ENCODE results near the gene DNAJB11.
"Not testable (repeated sequence)": the region's sequence is repeated elsewhere in the genome, so short reads cannot be mapped to it uniquely, and the experiment has no call there.

The DNAJB11 gene

GRCh38 chr3:186617036-186617946, 46.8 kb downstream of the DNAJB11 start:
- peak in 54 of 56 donors; percentile 7 to 84 (median 63) for DNase-seq

- DNase-seq, result no peak
Measured at GRCh38 chr3:186618318-186618938, 47.9 kb downstream of the DNAJB11 start.

GRCh38 chr3:186619787-186620212, 49.3 kb downstream of the DNAJB11 start:
- no peak for DNase-seq

GRCh38 chr3:186620213-186621092, 49.9 kb downstream of the DNAJB11 start:
- no peak for DNase-seq

- no peak for DNase-seq
Measured at GRCh38 chr3:186621894-186622650, 51.6 kb downstream of the DNAJB11 start.

GRCh38 chr3:186622651-186623310, 52.3 kb downstream of the DNAJB11 start:
- DNase-seq, result no peak

GRCh38 chr3:186624598-186624997, 54.1 kb downstream of the DNAJB11 start:
- no peak for DNase-seq

- no peak for DNase-seq
Measured at GRCh38 chr3:186625600-186626042, 55.1 kb downstream of the DNAJB11 start.

GRCh38 chr3:186626254-186626847, 55.8 kb downstream of the DNAJB11 start:
- DNase-seq, result no peak

- DNase-seq, result no peak
Measured at GRCh38 chr3:186627852-186628414, 57.4 kb downstream of the DNAJB11 start.

GRCh38 chr3:186628756-186629155, 58.2 kb downstream of the DNAJB11 start:
- no peak for DNase-seq

- DNase-seq, result no peak
Measured at GRCh38 chr3:186630950-186631641, 60.6 kb downstream of the DNAJB11 start.

GRCh38 chr3:186633481-186633880, 63.0 kb downstream of the DNAJB11 start:
- no peak for DNase-seq

GRCh38 chr3:186634207-186634606, 63.7 kb downstream of the DNAJB11 start:
- DNase-seq, result not testable (repeated sequence)

Data from amygdala (tissue), 56 donors.